Measurements from ENCODE around the gene DOCK10. TPM values are rescaled to one million over a fixed set of nuclear protein-coding genes. Genes with fewer than 3 reads are reported as not detected.

The DOCK10 gene
- total and polyA plus RNA-seq, 9 of the 15 experiments (the other 6 are each of a cell fraction or from before 2014, with no cell fraction given), result 0.01 to 0.87 (median 0.18) TPM

GRCh38 chr2:224846686-224847085 is 195.6 kb downstream of the DOCK10 start (continued):
- no peak for TF ChIP-seq E2F8 (IDR thresholded peaks at IDR 0.05; ENCODE audit: low read depth, partially characterized antibody)
- TF ChIP-seq MBD2 (IDR thresholded peaks at IDR 0.05; ENCODE audit: borderline replicate concordance, low read depth), result no peak

- H3K36me3 ChIP-seq (ENCODE audit: control insufficient read depth, insufficient read depth, low read length), result no peaks in the 10 kb centered on the region
- no peak for FAIRE-seq
- POLR2A ChIA-PET, result no interaction called here
Measured at GRCh38 chr2:224846161-224846560, 196.1 kb downstream of the DOCK10 start.

More at GRCh38 chr2:224846161-224846560, 196.1 kb downstream of the DOCK10 start:
- no peaks in the 10 kb centered on the region for H3K9me3 ChIP-seq (replicated peaks; ENCODE audit: control insufficient read depth, insufficient read depth, low read depth, low read length)
- ATAC-seq, result no peak
- H3K9ac ChIP-seq (ENCODE audit: insufficient read depth in 1 of 2, low read depth in 2 of 2, low read length in 2 of 2), result no peak overlapping the region
- no peak overlapping the region for H3K27ac ChIP-seq (ENCODE audit: extremely low read depth, low read depth, low read length)
- no peak overlapping the region for H3K4me3 ChIP-seq
- H3K27me3 ChIP-seq (ENCODE audit: control insufficient read depth in 2 of 2, insufficient read depth in 2 of 2, low read length in 2 of 2), result no peaks in the 10 kb centered on the region
- DNase-seq (ENCODE audit: extremely low read depth in 1 of 4, low spot score in 3 of 4), result no peak
- H3K4me1 ChIP-seq (replicated peaks in 1 of 2; ENCODE audit: control insufficient read depth in 2 of 2, insufficient read depth in 2 of 2, low read length in 2 of 2), result no peaks in the 10 kb centered on the region
- no peaks in the 10 kb centered on the region for H3K79me2 ChIP-seq (ENCODE audit: control insufficient read depth, insufficient read depth, low read length)
- no peaks in the 10 kb centered on the region for H3K9me1 ChIP-seq (ENCODE audit: control insufficient read depth, insufficient read depth, low read length)
- 0% methylated on average over 3 of the region's 4 CpGs for WGBS (ENCODE audit: insufficient coverage, low coverage, missing lambda C conversion rate)
- no peak overlapping the region for H2AFZ ChIP-seq (ENCODE audit: low read depth, low read length)
- in situ Hi-C loops (cut with MboI) (no loop called here), intact Hi-C loops (cut with micrococcal nuclease) (no loop called here)
- CTCF ChIA-PET (ENCODE audit: low intra/inter-chr PET ratio), result no interaction called here
- no TSS peak for BruUV-seq (replicated peaks)
- H3K4me2 ChIP-seq (ENCODE audit: insufficient read depth, low read length), result no peak overlapping the region
- no peaks in the 10 kb centered on the region for H4K20me1 ChIP-seq (replicated peaks; ENCODE audit: control insufficient read depth, insufficient read depth, low read length)
- TF ChIP-seq MYNN (IDR thresholded peaks at IDR 0.05), result no peak
- no peak for TF ChIP-seq MYNN (CRISPR knock-in tag; IDR thresholded peaks at IDR 0.05)
- TF ChIP-seq RBM14 (IDR thresholded peaks at IDR 0.05; ENCODE audit: borderline replicate concordance, insufficient read depth, low read depth, low read length), result no peak
- no peak for TF ChIP-seq ZNF408 (CRISPR knock-in tag; IDR thresholded peaks at IDR 0.05; ENCODE audit: low read depth)
- no peak for TF ChIP-seq HDAC2 (IDR thresholded peaks at IDR 0.05)
- TF ChIP-seq CGGBP1 (CRISPR knock-in tag; IDR thresholded peaks at IDR 0.05), result no peak
- no peak for TF ChIP-seq TCFL5 (CRISPR knock-in tag; conservative IDR thresholded peaks at IDR 0.05)

All from K562 (cell line).